MCF 10A (cell line): ENCODE data around the gene STK10. TPM values are rescaled to one million over a fixed set of nuclear protein-coding genes. Genes with fewer than 3 reads are reported as not detected.

ENCODE experiments used
- BruUV-seq: library from RNA; stranded (reverse); fragments of 400-500 nt; replicated peaks from 2 replicates; lab custom pipeline; 2021; lab: Mats Ljungman, UMichigan
- CTCF ChIA-PET: fragments of 300-600 bp; sonication (Branson Sonifier 250); formaldehyde crosslinking; extraction: SDS; loops from one replicate; lab custom pipeline; 2021; ENCODE audit warnings: antibody characterized with exemption, inconsistent platforms; lab: Yijun Ruan, JAX
- POLR2A ChIA-PET: fragments of 300-600, 350-650 bp; sonication (Branson Sonifier 250); formaldehyde crosslinking; extraction: SDS; loops from one replicate; lab custom pipeline; 2020; ENCODE audit warnings: antibody characterized with exemption, inconsistent platforms; lab: Yijun Ruan, JAX
- DNase-seq: peaks from one replicate; pipeline ENCODE4 v3.0.0-alpha.2; 2018; ENCODE audit not compliant: unreplicated experiment
- H3K27ac Mint-ChIP-seq: one replicate; pipeline ENCODE4 v1.8.0; 2022; ENCODE audit warnings: mild to moderate bottlenecking, low read depth, mixed read lengths; ENCODE audit not compliant: unreplicated experiment
- H3K27me3 Mint-ChIP-seq: one replicate; pipeline ENCODE4 v1.8.0; 2022; ENCODE audit warnings: mixed read lengths; ENCODE audit not compliant: insufficient read depth, unreplicated experiment
- H3K36me3 Mint-ChIP-seq: one replicate; pipeline ENCODE4 v1.8.0; 2022; ENCODE audit warnings: mild to moderate bottlenecking, moderate library complexity, mixed read lengths; ENCODE audit not compliant: insufficient read depth, unreplicated experiment
- H3K4me1 Mint-ChIP-seq: one replicate; pipeline ENCODE4 v1.8.0; 2022; ENCODE audit warnings: mixed read lengths; ENCODE audit not compliant: insufficient read depth, unreplicated experiment
- H3K4me3 Mint-ChIP-seq: one replicate; pipeline ENCODE4 v1.8.0; 2022; ENCODE audit warnings: mild to moderate bottlenecking, moderate library complexity, mixed read lengths; ENCODE audit not compliant: unreplicated experiment
- H3K9me3 Mint-ChIP-seq: one replicate; pipeline ENCODE4 v1.8.0; 2022; ENCODE audit warnings: mixed read lengths; ENCODE audit not compliant: unreplicated experiment
- intact Hi-C: fragments of 100-400 bp; cut with micrococcal nuclease; formaldehyde crosslinking; loops from 2 replicates; pipeline ENCODE4 v1.14.1; 2022
- total RNA-seq: library from RNA; stranded (reverse); gene quantifications from 2 replicates; pipeline ENCODE4 v1.2.3, GENCODE V29; 2022
- TF ChIP-seq, protein P1 (sequence below): fragments of 200-600 bp; IDR thresholded peaks from one replicate; pipeline ENCODE4 v1.8.0; 2022; ENCODE audit warnings: antibody characterized with exemption, mild to moderate bottlenecking; ENCODE audit not compliant: unreplicated experiment

The STK10 gene
- total RNA-seq, 1 experiment from 2014 or later, result 46.5 TPM

DNA sequence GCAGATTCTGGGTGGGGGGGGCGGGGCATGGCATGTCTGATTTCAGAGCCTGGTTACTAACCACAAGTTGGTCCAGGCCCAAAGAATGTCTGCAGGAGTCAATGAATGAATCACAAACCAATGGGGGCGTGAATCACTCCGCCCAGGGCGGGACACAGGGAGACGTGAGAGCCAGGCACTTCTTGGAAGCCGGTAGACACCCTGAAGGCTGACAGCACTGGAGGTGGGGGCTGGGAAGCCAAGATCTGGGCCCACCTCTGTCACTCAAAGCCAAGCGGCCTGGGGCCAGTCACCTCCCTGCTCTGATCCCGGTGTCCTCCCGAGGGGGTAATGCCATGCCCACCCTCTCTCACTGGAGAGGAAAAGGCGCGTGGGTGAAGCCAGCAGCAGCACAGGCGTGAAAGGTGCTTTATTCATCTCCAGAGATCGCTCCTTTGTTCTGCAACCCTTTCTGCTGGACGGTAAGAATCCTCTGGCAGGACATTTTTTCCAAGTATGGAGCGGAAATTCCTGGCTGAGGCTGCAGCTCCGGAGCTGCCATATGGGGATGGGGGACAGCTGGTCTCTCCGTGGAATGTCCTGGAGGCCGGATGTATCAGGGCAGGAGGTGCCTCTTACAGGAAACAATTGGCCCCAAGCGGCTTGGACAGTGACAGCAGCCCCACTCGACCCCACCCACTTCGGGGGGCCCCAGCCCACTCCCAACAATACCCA is 85.0 kb downstream of the STK10 start:
- Mint-ChIP-seq H3K36me3 (no peaks in the 10 kb centered on the region), H3K4me1 (peaks cover 50% of the 10 kb centered on the region), H3K27me3 (no peaks in the 10 kb centered on the region), H3K9me3 (no peaks in the 10 kb centered on the region), H3K27ac (no peak overlapping the region), H3K4me3 (peak overlapping the region; percentile 58)
- BruUV-seq, result no TSS peak
- TF ChIP-seq, protein P1, sequence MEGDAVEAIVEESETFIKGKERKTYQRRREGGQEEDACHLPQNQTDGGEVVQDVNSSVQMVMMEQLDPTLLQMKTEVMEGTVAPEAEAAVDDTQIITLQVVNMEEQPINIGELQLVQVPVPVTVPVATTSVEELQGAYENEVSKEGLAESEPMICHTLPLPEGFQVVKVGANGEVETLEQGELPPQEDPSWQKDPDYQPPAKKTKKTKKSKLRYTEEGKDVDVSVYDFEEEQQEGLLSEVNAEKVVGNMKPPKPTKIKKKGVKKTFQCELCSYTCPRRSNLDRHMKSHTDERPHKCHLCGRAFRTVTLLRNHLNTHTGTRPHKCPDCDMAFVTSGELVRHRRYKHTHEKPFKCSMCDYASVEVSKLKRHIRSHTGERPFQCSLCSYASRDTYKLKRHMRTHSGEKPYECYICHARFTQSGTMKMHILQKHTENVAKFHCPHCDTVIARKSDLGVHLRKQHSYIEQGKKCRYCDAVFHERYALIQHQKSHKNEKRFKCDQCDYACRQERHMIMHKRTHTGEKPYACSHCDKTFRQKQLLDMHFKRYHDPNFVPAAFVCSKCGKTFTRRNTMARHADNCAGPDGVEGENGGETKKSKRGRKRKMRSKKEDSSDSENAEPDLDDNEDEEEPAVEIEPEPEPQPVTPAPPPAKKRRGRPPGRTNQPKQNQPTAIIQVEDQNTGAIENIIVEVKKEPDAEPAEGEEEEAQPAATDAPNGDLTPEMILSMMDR, result no peak
- CTCF ChIA-PET, result interaction anchor here (0.6 to 14.1 kb wide), 8 partner anchors 9 to 190 kb away, joined by 3 to 259 read pairs (median 6); partner anchors contain the start of genes EFCAB9, FBXW11, STK10 and UBTD2
- DNase-seq, result peak; percentile 100
- POLR2A ChIA-PET, result interaction anchor here (0.7 to 1.2 kb wide), 8 partner anchors 7 to 190 kb away, joined by 3 to 4 read pairs (median 3); partner anchors contain the start of genes FBXW11 and STK10
- intact Hi-C loops, result loop anchor here (1.0 to 5.0 kb wide), 2 partner anchors 85 to 191 kb away; partner anchors contain the start of gene STK10

DNA sequence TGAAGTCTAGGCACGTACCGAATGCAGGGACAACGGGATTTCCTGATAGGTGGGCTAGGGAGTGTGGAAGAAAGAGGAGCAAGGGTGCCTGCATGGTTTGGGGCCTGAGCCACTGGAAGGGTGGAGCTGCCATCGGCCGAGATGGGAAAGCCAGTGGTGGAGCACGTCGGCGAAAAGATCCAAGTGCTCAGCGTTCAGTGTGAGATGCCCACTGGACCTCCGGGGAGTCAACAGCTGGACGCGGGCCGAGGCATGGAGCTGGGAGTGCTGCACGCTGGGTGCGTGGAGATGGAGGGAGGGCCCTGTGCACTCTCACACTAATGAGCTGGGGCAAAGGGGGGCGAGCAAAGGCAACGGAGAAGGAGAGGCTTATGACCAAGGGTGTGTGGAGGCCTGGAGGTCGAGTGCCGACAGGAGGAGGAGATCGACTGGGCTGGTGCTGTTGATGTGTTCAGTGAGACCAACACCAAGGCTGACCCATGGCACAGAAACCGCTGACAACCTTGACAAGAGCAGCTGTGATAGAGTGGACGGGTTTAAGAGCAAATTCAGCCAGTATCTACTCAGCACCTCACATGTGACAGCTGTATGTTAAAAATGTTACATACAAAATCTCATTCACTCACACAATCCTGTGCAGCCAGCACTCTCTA is 85.7 kb downstream of the STK10 start:
- Mint-ChIP-seq H3K4me3 (no peak overlapping the region), H3K36me3 (no peaks in the 10 kb centered on the region), H3K27ac (no peak overlapping the region), H3K9me3 (no peaks in the 10 kb centered on the region), H3K27me3 (no peaks in the 10 kb centered on the region), H3K4me1 (peaks cover 44% of the 10 kb centered on the region)
- TF ChIP-seq, protein P1, result no peak
- no peak for DNase-seq
- intact Hi-C loops, result loop anchor here (5.0 kb wide), 1 partner anchor 190 kb away; no protein-coding TSS in a partner anchor
- no TSS peak for BruUV-seq
- POLR2A ChIA-PET, result interaction anchor here (0.9 to 1.2 kb wide), 3 partner anchors 8 to 191 kb away, joined by 3 to 4 read pairs (median 4); no protein-coding TSS in a partner anchor
- CTCF ChIA-PET, result interaction anchor here (0.5 to 14.1 kb wide), 8 partner anchors 9 to 194 kb away, joined by 3 to 259 read pairs (median 3); partner anchors contain the start of genes EFCAB9 and STK10

DNA sequence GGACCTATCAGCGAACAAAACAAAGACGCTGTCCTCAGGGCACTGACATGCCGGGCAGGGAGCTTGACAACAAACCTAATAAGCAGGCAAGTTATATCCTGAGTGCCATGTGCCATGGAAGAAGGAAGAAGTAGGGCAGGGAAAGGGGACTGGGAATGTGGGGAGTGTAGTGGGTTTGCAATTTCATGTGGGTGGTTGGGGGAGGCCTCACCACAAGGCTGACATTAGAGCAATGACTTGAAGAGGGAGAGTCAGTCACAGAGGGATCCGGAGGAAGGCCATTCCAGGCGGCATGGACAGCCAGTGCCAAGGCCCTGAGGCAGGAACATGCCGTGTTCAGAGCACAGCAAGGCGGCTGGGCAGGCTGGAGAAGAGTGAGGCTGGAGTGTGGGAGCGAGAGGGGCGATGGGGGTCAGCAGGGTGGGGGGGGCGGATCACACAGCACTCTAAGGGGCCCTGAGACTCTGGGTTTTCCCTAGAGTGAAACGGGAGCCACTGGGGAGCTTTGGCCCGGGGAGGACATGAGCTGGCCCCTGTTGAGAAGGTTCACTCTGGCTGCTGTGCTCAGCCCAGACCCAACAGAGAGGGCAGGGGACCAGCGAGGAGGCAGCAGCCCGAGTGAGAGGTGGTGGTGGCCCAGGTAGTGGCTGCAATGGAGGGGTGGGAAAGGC is 86.3 kb downstream of the STK10 start:
- CTCF ChIA-PET, result interaction anchor here (0.5 to 14.1 kb wide), 9 partner anchors 21 to 1694 kb away, joined by 3 to 259 read pairs (median 3); partner anchors contain the start of genes EFCAB9 and STK10
- peaks cover 37% of the 10 kb centered on the region for H3K4me1 Mint-ChIP-seq

More for the DNA sequence above, 86.3 kb downstream of the STK10 start:
- Mint-ChIP-seq H3K4me3 (no peak overlapping the region), H3K9me3 (no peaks in the 10 kb centered on the region), H3K27ac (no peak overlapping the region), H3K27me3 (no peaks in the 10 kb centered on the region), H3K36me3 (no peaks in the 10 kb centered on the region)
- intact Hi-C loops, result loop anchor here (5.0 kb wide), 1 partner anchor 189 kb away; no protein-coding TSS in a partner anchor
- POLR2A ChIA-PET, result interaction anchor here (1.0 to 1.2 kb wide), 2 partner anchors 9 to 94 kb away, joined by 4 read pairs; no protein-coding TSS in a partner anchor
- no TSS peak for BruUV-seq
- TF ChIP-seq, protein P1, result no peak
- no peak for DNase-seq
